Measurements from ENCODE around the gene ADCY9. TPM values are rescaled to one million over a fixed set of nuclear protein-coding genes. Genes with fewer than 3 reads are reported as not detected.

ADCY9 gene
- total RNA-seq, 1 experiment from 2014 or later: 11.5 TPM

DNA sequence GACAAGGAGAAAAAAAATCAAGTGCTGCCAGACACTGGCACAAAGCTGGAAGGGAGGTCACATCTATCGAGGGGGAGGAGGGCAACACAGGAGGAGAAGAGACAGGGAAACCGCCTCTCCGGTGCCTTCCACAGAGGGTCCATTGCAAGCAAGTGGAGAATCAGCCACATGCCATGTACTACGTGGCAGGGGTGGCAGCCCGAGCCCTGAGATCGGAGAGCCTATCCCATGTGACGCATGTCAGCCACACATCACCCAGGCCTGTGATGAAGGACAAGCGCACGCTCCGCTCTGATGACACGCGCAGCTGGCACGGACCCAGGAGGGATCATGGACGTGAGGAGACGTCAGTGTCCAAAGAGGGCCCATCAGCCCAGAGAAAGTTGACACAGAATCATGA lies 30.1 kb downstream of the ADCY9 start (continued):
- no peak for TF ChIP-seq ZNF425 (CRISPR knock-in tag; conservative IDR thresholded peaks at IDR 0.05)
- no peak for TF ChIP-seq MLX (CRISPR knock-in tag; IDR thresholded peaks at IDR 0.05)
- TF ChIP-seq MXD4 (CRISPR knock-in tag; IDR thresholded peaks at IDR 0.05; ENCODE audit: borderline replicate concordance): no peak
- no peak for TF ChIP-seq GABPB1 (CRISPR knock-in tag; IDR thresholded peaks at IDR 0.05)
- no peak for TF ChIP-seq FOXK1 (CRISPR knock-in tag; IDR thresholded peaks at IDR 0.05)
- TF ChIP-seq, protein P1, sequence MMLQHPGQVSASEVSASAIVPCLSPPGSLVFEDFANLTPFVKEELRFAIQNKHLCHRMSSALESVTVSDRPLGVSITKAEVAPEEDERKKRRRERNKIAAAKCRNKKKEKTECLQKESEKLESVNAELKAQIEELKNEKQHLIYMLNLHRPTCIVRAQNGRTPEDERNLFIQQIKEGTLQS (CRISPR knock-in tag; conservative IDR thresholded peaks at IDR 0.05): no peak
- TF ChIP-seq TEAD4 (CRISPR knock-in tag; IDR thresholded peaks at IDR 0.05): no peak
- TF ChIP-seq FOXJ3 (CRISPR knock-in tag; IDR thresholded peaks at IDR 0.05; ENCODE audit: borderline replicate concordance): no peak
- no peak for TF ChIP-seq TP53 (CRISPR knock-in tag; IDR thresholded peaks at IDR 0.05)
- TF ChIP-seq ZSCAN18 (CRISPR knock-in tag; IDR thresholded peaks at IDR 0.05): no peak

DNA sequence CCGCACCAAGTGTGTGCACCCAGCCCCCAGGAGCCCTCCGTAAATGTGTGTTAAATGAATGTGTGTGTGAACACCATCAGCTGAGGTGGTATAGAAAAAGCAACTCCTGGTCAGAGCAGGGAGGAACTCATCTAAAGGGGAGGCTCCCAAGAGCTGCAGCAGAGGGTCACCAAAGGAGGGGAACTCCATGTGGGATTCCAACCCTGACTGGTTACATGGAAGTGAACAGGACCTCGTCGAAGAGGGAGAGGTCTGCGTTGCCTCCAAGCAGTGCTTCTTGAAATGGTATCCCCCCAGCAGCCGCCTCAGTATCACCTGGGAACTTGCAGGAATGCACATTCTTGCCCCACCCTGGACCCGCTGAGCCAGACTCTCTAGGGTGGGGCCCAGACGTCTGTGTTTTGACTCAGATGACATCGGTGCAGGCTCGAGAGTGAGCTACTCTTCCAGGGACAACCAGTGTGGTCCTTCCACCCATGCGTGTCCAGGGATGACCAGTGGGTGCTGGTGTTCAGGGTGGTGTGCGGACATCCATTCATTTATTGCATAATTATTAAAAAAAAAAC lies 30.8 kb downstream of the ADCY9 start:
- no peaks in the 10 kb centered on the region for H3K27me3 Mint-ChIP-seq (ENCODE audit: low read depth)
- no peak overlapping the region for H3K27ac Mint-ChIP-seq

More for the DNA sequence above, 30.8 kb downstream of the ADCY9 start:
- CTCF ChIA-PET: no interaction called here
- H3K4me3 Mint-ChIP-seq: no peak overlapping the region
- peaks cover 19% of the 10 kb centered on the region for H3K4me1 Mint-ChIP-seq
- no peak for DNase-seq (ENCODE audit: low spot score)
- ATAC-seq: no peak
- no peaks in the 10 kb centered on the region for H3K36me3 Mint-ChIP-seq
- POLR2A ChIA-PET: interaction anchor here (0.6 kb wide), 1 partner anchor 30 kb away, joined by 3 read pairs; no protein-coding TSS in a partner anchor
- peaks cover 4% of the 10 kb centered on the region for H3K9me3 Mint-ChIP-seq
- TF ChIP-seq ZNF232 (CRISPR knock-in tag; IDR thresholded peaks at IDR 0.05) (no peak), USF2 (CRISPR knock-in tag; IDR thresholded peaks at IDR 0.05) (no peak), NR3C1 (CRISPR knock-in tag; conservative IDR thresholded peaks at IDR 0.05; ENCODE audit: low read depth) (no peak), HMGA2 (CRISPR knock-in tag; IDR thresholded peaks at IDR 0.05) (no peak), SMAD3 (CRISPR knock-in tag; IDR thresholded peaks at IDR 0.05; ENCODE audit: borderline replicate concordance) (no peak), SP1 (CRISPR knock-in tag; conservative IDR thresholded peaks at IDR 0.05) (no peak), TEAD4 (CRISPR knock-in tag; IDR thresholded peaks at IDR 0.05) (no peak), JUN (CRISPR knock-in tag; IDR thresholded peaks at IDR 0.05) (no peak), RELA (CRISPR knock-in tag; IDR thresholded peaks at IDR 0.05; ENCODE audit: borderline replicate concordance) (no peak), ESRRA (CRISPR knock-in tag; IDR thresholded peaks at IDR 0.05; ENCODE audit: borderline replicate concordance) (no peak), E2F1 (CRISPR knock-in tag; IDR thresholded peaks at IDR 0.05) (no peak), STAT6 (CRISPR knock-in tag; conservative IDR thresholded peaks at IDR 0.05; ENCODE audit: low read depth) (no peak)
- TF ChIP-seq, protein P2, sequence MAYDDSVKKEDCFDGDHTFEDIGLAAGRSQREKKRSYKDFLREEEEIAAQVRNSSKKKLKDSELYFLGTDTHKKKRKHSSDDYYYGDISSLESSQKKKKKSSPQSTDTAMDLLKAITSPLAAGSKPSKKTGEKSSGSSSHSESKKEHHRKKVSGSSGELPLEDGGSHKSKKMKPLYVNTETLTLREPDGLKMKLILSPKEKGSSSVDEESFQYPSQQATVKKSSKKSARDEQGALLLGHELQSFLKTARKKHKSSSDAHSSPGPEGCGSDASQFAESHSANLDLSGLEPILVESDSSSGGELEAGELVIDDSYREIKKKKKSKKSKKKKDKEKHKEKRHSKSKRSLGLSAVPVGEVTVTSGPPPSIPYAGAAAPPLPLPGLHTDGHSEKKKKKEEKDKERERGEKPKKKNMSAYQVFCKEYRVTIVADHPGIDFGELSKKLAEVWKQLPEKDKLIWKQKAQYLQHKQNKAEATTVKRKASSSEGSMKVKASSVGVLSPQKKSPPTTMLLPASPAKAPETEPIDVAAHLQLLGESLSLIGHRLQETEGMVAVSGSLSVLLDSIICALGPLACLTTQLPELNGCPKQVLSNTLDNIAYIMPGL (CRISPR knock-in tag; IDR thresholded peaks at IDR 0.05): no peak
- TF ChIP-seq, protein P3, sequence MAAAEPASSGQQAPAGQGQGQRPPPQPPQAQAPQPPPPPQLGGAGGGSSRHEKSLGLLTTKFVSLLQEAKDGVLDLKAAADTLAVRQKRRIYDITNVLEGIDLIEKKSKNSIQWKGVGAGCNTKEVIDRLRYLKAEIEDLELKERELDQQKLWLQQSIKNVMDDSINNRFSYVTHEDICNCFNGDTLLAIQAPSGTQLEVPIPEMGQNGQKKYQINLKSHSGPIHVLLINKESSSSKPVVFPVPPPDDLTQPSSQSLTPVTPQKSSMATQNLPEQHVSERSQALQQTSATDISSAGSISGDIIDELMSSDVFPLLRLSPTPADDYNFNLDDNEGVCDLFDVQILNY (CRISPR knock-in tag; IDR thresholded peaks at IDR 0.05): no peak
